Measurements from ENCODE around the gene PRPS1L1.

PRPS1L1 gene

GRCh38 chr7:17996040-17996439, 31.6 kb downstream of the PRPS1L1 start:
- Histone ChIP-seq H3K4me1 (ENCODE audit: control insufficient read depth in 1 of 2, insufficient read depth in 1 of 2, low read depth in 1 of 2, low read length in 1 of 2) (no peaks in the 10 kb centered on the region), H3K4me3 (ENCODE audit: low read depth in 1 of 2, low read length in 1 of 2) (no peak overlapping the region), H3K36me3 (no peaks in the 10 kb centered on the region), H3K27ac (no peak overlapping the region), H3K9me3 (no peaks in the 10 kb centered on the region), H3K27me3 (no peaks in the 10 kb centered on the region)
- no peak for TF ChIP-seq CTCF (IDR thresholded peaks at IDR 0.05)

- no peaks in the 10 kb centered on the region for H3K4me1 ChIP-seq (ENCODE audit: control insufficient read depth in 1 of 2, insufficient read depth in 1 of 2, low read depth in 1 of 2, low read length in 1 of 2)
- H3K36me3 ChIP-seq = no peaks in the 10 kb centered on the region
- H3K27ac ChIP-seq = no peak overlapping the region
- no peaks in the 10 kb centered on the region for H3K27me3 ChIP-seq
- no peaks in the 10 kb centered on the region for H3K9me3 ChIP-seq
- no peak overlapping the region for H3K4me3 ChIP-seq (ENCODE audit: low read depth in 1 of 2, low read length in 1 of 2)
- TF ChIP-seq CTCF (IDR thresholded peaks at IDR 0.05) = no peak
These were observed 33.4 kb downstream of the PRPS1L1 start for GRCh38 chr7:17994079-17994850.

- H3K9me3 ChIP-seq = no peaks in the 10 kb centered on the region
- no peaks in the 10 kb centered on the region for H3K27me3 ChIP-seq
- no peaks in the 10 kb centered on the region for H3K36me3 ChIP-seq
- no peak for TF ChIP-seq CTCF (IDR thresholded peaks at IDR 0.05)
- H3K27ac ChIP-seq = no peak overlapping the region
- H3K4me1 ChIP-seq (ENCODE audit: control insufficient read depth in 1 of 2, insufficient read depth in 1 of 2, low read depth in 1 of 2, low read length in 1 of 2) = no peaks in the 10 kb centered on the region
- no peak overlapping the region for H3K4me3 ChIP-seq (ENCODE audit: low read depth in 1 of 2, low read length in 1 of 2)
These were observed 35.6 kb downstream of the PRPS1L1 start for GRCh38 chr7:17991866-17992648.

GRCh38 chr7:17990761-17991160, 36.9 kb downstream of the PRPS1L1 start:
- Histone ChIP-seq H3K9me3 (no peaks in the 10 kb centered on the region), H3K36me3 (no peaks in the 10 kb centered on the region), H3K4me1 (ENCODE audit: control insufficient read depth in 1 of 2, insufficient read depth in 1 of 2, low read depth in 1 of 2, low read length in 1 of 2) (no peaks in the 10 kb centered on the region), H3K4me3 (ENCODE audit: low read depth in 1 of 2, low read length in 1 of 2) (no peak overlapping the region), H3K27ac (no peak overlapping the region), H3K27me3 (no peaks in the 10 kb centered on the region)
- no peak for TF ChIP-seq CTCF (IDR thresholded peaks at IDR 0.05)

- Histone ChIP-seq H3K27ac (no peak overlapping the region), H3K27me3 (no peaks in the 10 kb centered on the region), H3K9me3 (no peaks in the 10 kb centered on the region), H3K4me3 (ENCODE audit: low read depth in 1 of 2, low read length in 1 of 2) (no peak overlapping the region), H3K4me1 (ENCODE audit: control insufficient read depth in 1 of 2, insufficient read depth in 1 of 2, low read depth in 1 of 2, low read length in 1 of 2) (no peaks in the 10 kb centered on the region), H3K36me3 (no peaks in the 10 kb centered on the region)
- no peak for TF ChIP-seq CTCF (IDR thresholded peaks at IDR 0.05)
These were observed 38.1 kb downstream of the PRPS1L1 start for GRCh38 chr7:17989546-17989945.
